SU-DHL-6 (cell line): ENCODE results near the gene JSRP1.

Experiments used
- CTCF ChIP-seq: fragments of 200-600 bp; sonication (generic); IDR thresholded peaks from one replicate; pipeline ENCODE4 v1.5.1; 2017; ENCODE audit warnings: antibody characterized with exemption, mild to moderate bottlenecking, low read length, moderate library complexity; ENCODE audit not compliant: insufficient read depth, poor library complexity, severe bottlenecking
- EZH2phosphoT487 ChIP-seq: fragments of 200-600 bp; sonication (generic), shearing (Covaris generic); conservative IDR thresholded peaks from 2 replicates; pipeline ENCODE4 v1.6.1; 2018; ENCODE audit warnings: mild to moderate bottlenecking, antibody characterized with exemption, low read length, moderate library complexity, mixed read lengths

GRCh38 chr19:2246801-2247361 is 9.3 kb downstream of the JSRP1 start:
- TF ChIP-seq CTCF (no peak), EZH2phosphoT487 (no peak)
